Smooth muscle cell (in vitro differentiated cells): ENCODE results near the gene FXYD4. TPM values are rescaled to one million over a fixed set of nuclear protein-coding genes. Genes with fewer than 3 reads are reported as not detected.
A peak's percentile ranks its signal among the peaks of the same experiment; 100 is the strongest.

Experiments used
- DNase-seq: peaks from one replicate; lab custom pipeline; 2025; ENCODE audit not compliant: unreplicated experiment; lab: John Stamatoyannopoulos, UW
- H2AFZ ChIP-seq: fragments of 200-600 bp; sonication (generic); 2 replicates; pipeline ENCODE4 v1.6.0; 2016; ENCODE audit warnings: antibody characterized with exemption, low read depth, mild to moderate bottlenecking
- H3F3A ChIP-seq: fragments of 200-600 bp; sonication (generic); 2 replicates; pipeline ENCODE4 v1.6.0; 2017; ENCODE audit warnings: antibody characterized with exemption, low read depth
- H3K27ac ChIP-seq: fragments of 200-600 bp; sonication (generic); 2 replicates; pipeline ENCODE4 v1.5.1; 2016; ENCODE audit warnings: low read depth, mild to moderate bottlenecking
- H3K27me3 ChIP-seq: fragments of 200-600 bp; sonication (generic); 2 replicates; pipeline ENCODE4 v1.6.1; 2016; ENCODE audit warnings: low read depth, mild to moderate bottlenecking
- H3K36me3 ChIP-seq: fragments of 200-600 bp; sonication (generic); 2 replicates; pipeline ENCODE4 v1.5.1; 2016; ENCODE audit warnings: low read depth
- H3K4me1 ChIP-seq: fragments of 200-600 bp; sonication (generic); 2 replicates; pipeline ENCODE4 v1.5.1; 2016; ENCODE audit warnings: low read depth
- H3K4me2 ChIP-seq: fragments of 200-600 bp; sonication (generic); 2 replicates; pipeline ENCODE4 v1.6.0; 2016; ENCODE audit warnings: mild to moderate bottlenecking
- H3K4me3 ChIP-seq: fragments of 200-600 bp; sonication (generic); 2 replicates; pipeline ENCODE4 v1.5.1; 2016; ENCODE audit warnings: mild to moderate bottlenecking
- H3K79me2 ChIP-seq: fragments of 200-600 bp; sonication (generic); 2 replicates; pipeline ENCODE4 v1.6.0; 2016; ENCODE audit warnings: low read depth, mild to moderate bottlenecking
- H3K9ac ChIP-seq: fragments of 200-600 bp; sonication (generic); 2 replicates; pipeline ENCODE4 v1.6.0; 2016; ENCODE audit warnings: low read depth
- H3K9me3 ChIP-seq: fragments of 200-600 bp; sonication (generic); replicated peaks from 2 replicates; pipeline ENCODE4 v1.5.1; 2016; ENCODE audit warnings: low read depth
- H4K20me1 ChIP-seq: fragments of 200-600 bp; sonication (generic); 2 replicates; pipeline ENCODE4 v1.6.0; 2016; ENCODE audit warnings: low read depth
- WGBS: methylation state at CpG from one replicate; pipeline ENCODE4 v1.1.7; 2016; ENCODE audit warnings: low lambda C conversion rate; 5-methylcytosine and 5-hydroxymethylcytosine counted together
- polyA plus RNA-seq: library from polyadenylated mRNA; unstranded; fragments of >200 nt; fragmentation: Nextera tagmentation; extraction: Ambion mirVana; gene quantifications from 2 replicates; pipeline ENCODE4 v1.2.1, GENCODE V29; 2016
- total RNA-seq: library from RNA; depleted of rRNA; stranded (reverse); fragments of >200 nt; gene quantifications from 2 replicates; pipeline ENCODE4 v1.2.3, GENCODE V29; 2014
- TF ChIP-seq, protein P1 (sequence below): fragments of 200-600 bp; sonication (generic); IDR thresholded peaks from 2 replicates; pipeline ENCODE4 v1.5.1; 2017; ENCODE audit warnings: borderline replicate concordance, mild to moderate bottlenecking, antibody characterized with exemption; ENCODE audit not compliant: insufficient read depth, poor library complexity, severe bottlenecking

FXYD4 gene
- total and polyA plus RNA-seq, 2 experiments from 2014 or later, result not detected

DNA sequence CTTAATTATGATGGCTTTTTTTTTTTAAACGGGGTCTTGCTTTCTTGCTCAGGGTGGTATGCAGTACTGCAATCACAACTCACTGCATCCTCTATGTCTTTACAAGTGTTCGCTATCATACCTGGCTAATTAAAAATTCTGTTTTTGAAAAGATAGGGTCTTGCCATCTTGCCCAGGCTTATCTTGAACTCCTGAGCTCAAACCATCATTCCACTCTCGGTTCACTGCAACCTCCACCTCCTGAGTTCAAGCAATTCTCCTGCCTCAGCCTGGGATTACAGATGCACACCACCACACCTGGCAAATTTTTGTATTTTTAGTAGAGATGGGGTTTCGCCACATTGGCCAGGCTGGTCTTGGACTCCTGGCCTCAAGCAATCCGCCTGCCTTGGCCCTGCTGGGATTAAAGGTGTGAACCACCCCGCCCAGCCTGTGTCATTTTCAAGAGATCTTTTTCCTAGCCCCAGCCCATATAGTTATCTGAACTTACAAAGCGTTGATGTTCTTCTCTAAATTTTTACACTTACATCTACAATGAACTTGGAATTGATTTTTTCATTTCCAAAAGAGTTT is 31.5 kb downstream of the FXYD4 start:
- DNase-seq, result no peak
- Histone ChIP-seq H3K9ac (no peak overlapping the region), H3K4me3 (no peak overlapping the region), H2AFZ (no peak overlapping the region), H3K79me2 (peaks cover 89% of the 10 kb centered on the region), H3F3A (peaks cover 16% of the 10 kb centered on the region), H3K36me3 (no peaks in the 10 kb centered on the region), H3K4me2 (no peak overlapping the region), H4K20me1 (peaks cover 93% of the 10 kb centered on the region), H3K9me3 (no peaks in the 10 kb centered on the region), H3K27me3 (no peaks in the 10 kb centered on the region), H3K27ac (peak overlapping the region; percentile 25), H3K4me1 (peaks cover 29% of the 10 kb centered on the region)
- TF ChIP-seq, protein P1, sequence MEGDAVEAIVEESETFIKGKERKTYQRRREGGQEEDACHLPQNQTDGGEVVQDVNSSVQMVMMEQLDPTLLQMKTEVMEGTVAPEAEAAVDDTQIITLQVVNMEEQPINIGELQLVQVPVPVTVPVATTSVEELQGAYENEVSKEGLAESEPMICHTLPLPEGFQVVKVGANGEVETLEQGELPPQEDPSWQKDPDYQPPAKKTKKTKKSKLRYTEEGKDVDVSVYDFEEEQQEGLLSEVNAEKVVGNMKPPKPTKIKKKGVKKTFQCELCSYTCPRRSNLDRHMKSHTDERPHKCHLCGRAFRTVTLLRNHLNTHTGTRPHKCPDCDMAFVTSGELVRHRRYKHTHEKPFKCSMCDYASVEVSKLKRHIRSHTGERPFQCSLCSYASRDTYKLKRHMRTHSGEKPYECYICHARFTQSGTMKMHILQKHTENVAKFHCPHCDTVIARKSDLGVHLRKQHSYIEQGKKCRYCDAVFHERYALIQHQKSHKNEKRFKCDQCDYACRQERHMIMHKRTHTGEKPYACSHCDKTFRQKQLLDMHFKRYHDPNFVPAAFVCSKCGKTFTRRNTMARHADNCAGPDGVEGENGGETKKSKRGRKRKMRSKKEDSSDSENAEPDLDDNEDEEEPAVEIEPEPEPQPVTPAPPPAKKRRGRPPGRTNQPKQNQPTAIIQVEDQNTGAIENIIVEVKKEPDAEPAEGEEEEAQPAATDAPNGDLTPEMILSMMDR, result no peak
- 87% methylated on average over 7 of the region's 7 CpGs for WGBS

DNA sequence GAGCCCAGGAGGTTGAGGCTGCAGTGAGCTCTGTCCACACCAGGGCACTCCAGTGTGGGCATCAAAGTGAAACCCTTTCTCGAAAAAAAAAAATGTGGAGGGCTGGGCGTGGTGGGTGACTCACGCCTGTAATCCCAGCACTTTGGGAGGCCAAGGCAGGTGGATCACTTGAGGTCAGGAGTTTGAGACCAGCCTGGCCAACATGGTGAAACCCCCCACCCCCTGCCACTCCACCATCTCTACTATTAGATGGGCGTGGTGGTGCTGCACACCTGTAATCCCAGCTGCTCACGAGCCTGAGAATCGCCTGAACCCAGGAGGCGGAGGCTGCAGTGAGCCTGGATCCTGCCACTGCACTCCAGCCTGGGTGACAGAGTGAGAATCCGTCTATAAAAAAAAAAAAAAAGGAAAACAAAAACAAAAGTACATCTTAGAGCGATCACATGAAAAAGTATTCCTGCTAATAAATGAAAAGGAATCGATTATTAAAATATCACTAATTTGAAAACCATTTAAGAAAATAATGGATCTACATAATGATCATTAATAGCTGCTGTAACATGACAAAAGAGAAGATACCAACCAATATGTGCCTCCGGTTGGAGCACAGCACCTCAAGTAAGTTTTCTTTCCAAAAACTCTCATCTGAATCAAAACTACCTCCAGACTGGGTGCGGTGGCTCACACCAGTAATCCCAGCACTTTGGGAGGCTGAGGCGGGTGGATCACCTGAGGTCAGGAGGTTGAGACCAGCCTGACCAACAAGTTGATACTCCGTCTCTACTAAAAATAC is 32.7 kb downstream of the FXYD4 start:
- Histone ChIP-seq H2AFZ (no peak overlapping the region), H4K20me1 (peaks cover 88% of the 10 kb centered on the region), H3K4me1 (peaks cover 29% of the 10 kb centered on the region), H3K79me2 (peaks cover 78% of the 10 kb centered on the region), H3K4me2 (no peak overlapping the region), H3K27me3 (no peaks in the 10 kb centered on the region), H3F3A (peaks cover 12% of the 10 kb centered on the region), H3K27ac (no peak overlapping the region), H3K9me3 (no peaks in the 10 kb centered on the region), H3K4me3 (no peak overlapping the region), H3K36me3 (no peaks in the 10 kb centered on the region), H3K9ac (no peak overlapping the region)
- TF ChIP-seq, protein P1, result no peak
- WGBS, result 79% methylated on average over 14 of the region's 14 CpGs
- DNase-seq, result no peak

DNA sequence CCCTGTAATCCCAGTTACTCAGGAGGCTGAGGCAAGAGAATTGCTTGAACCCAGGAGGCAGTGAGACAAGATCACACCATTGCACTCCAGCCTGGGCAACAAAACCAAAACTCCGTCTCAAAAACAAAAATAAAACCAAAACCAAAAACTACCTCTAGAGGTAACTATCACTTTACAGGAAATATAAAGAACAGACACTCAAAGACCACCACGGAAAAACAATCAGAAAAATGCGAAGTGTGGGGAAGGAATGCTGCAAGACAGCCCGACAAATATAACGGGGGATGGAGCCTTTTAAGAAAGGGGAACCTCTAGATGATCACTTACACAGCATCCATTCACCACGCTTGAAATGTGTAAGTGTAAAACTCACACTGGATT is 33.3 kb downstream of the FXYD4 start:
- Histone ChIP-seq H3K4me2 (peak overlapping the region; percentile 93), H3F3A (peaks cover 16% of the 10 kb centered on the region), H3K36me3 (no peaks in the 10 kb centered on the region), H4K20me1 (peaks cover 82% of the 10 kb centered on the region), H3K9ac (no peak overlapping the region), H3K9me3 (no peaks in the 10 kb centered on the region), H3K27ac (no peak overlapping the region), H3K79me2 (peaks cover 72% of the 10 kb centered on the region), H2AFZ (no peak overlapping the region), H3K4me1 (peaks cover 29% of the 10 kb centered on the region), H3K27me3 (no peaks in the 10 kb centered on the region), H3K4me3 (no peak overlapping the region)
- TF ChIP-seq, protein P1, result no peak
- 68% methylated on average over 6 of the region's 6 CpGs for WGBS
- DNase-seq, result no peak

DNA sequence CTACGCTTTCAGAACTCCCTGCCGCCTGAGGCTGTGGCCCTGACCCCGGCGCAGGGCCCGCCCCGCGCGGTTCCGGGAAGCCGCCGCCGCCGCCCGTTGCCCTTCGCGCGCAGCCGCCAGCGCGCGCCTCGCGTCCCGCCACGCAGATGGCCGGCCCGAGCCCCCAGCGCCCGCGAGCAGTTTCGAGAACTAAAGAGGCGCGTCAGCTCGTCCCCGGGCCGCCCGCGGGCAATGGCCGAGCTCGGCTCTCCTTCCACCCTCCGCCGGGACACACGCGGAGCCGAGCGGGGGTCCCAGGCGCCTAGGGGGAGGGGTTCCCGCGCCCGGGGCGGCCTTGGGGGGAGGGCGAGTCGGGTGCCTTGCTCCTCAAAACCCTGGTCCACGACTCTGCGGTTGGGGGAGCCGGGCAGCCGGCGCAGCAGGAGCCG is 35.7 kb downstream of the FXYD4 start:
- Histone ChIP-seq H3F3A (peaks cover 9% of the 10 kb centered on the region), H3K9ac (peak overlapping the region; percentile 97), H3K27me3 (no peaks in the 10 kb centered on the region), H4K20me1 (peaks cover 57% of the 10 kb centered on the region), H3K27ac (peak overlapping the region; percentile 99), H3K4me2 (peak overlapping the region; percentile 93), H3K4me3 (peak overlapping the region; percentile 80), H3K4me1 (peaks cover 19% of the 10 kb centered on the region), H2AFZ (no peak overlapping the region), H3K79me2 (peaks cover 47% of the 10 kb centered on the region), H3K36me3 (no peaks in the 10 kb centered on the region), H3K9me3 (no peaks in the 10 kb centered on the region)
- peak; percentile 50 for DNase-seq
- TF ChIP-seq, protein P1, result no peak
- WGBS, result 1% methylated on average over 56 of the region's 59 CpGs
